Lung (tissue), 12 donors: Measurements from ENCODE around the gene CXXC5. TPM values are rescaled to one million over a fixed set of nuclear protein-coding genes. Genes with fewer than 3 reads are reported as not detected.
A peak's percentile ranks its signal among the peaks of the same experiment; 100 is the strongest.

ENCODE experiments used
- ATAC-seq: fragments of 200-7000 bp; cut with Tn5 transposase; one replicate; pipeline ENCODE4 v1.9.1; 2020; ENCODE audit warnings: moderate number of reproducible peaks; ENCODE audit not compliant: insufficient read depth, low FRiP score
- DNase-seq, 3 donors: peaks; one replicate each; pipeline ENCODE4 v3.0.0-alpha.2; 2013 to 2017
- H3K27ac ChIP-seq, 2 donors: one replicate each; pipeline ENCODE4 v1.5.1; 2013; ENCODE audit warnings: mild to moderate bottlenecking in 2 of 2, moderate library complexity in 2 of 2, control low read depth in 1 of 2, inconsistent platforms in 1 of 2, low read depth in 1 of 2, low read length in 1 of 2
- H3K27me3 ChIP-seq, 3 donors: one replicate each; pipeline ENCODE4 v1.5.1; 2013; ENCODE audit warnings: low read length in 2 of 3; ENCODE audit not compliant: control insufficient read depth in 3 of 3, insufficient read depth in 3 of 3
- H3K36me3 ChIP-seq, 4 donors: one replicate each; pipeline ENCODE4 v1.5.1; 2013; ENCODE audit warnings: low read length in 4 of 4, mild to moderate bottlenecking in 1 of 4, moderate library complexity in 1 of 4; ENCODE audit not compliant: control insufficient read depth in 4 of 4, insufficient read depth in 4 of 4
- H3K4me1 ChIP-seq, 5 donors: one replicate each; pipeline ENCODE4 v1.5.1; 2013; ENCODE audit warnings: low read length in 5 of 5, mild to moderate bottlenecking in 2 of 5, moderate library complexity in 1 of 5; ENCODE audit not compliant: control insufficient read depth in 5 of 5, insufficient read depth in 5 of 5
- H3K4me3 ChIP-seq: one replicate; pipeline ENCODE4 v1.5.1; 2013; ENCODE audit warnings: mild to moderate bottlenecking, control low read depth, moderate library complexity
- H3K9ac ChIP-seq, 2 donors: one replicate each; pipeline ENCODE4 v1.5.1; 2013; ENCODE audit warnings: low read length in 2 of 2, control low read depth in 1 of 2; ENCODE audit not compliant: insufficient read depth in 1 of 2
- H3K9me3 ChIP-seq, 4 donors: one replicate each; pipeline ENCODE4 v1.5.1; 2013; ENCODE audit warnings: low read length in 3 of 4, mild to moderate bottlenecking in 1 of 4, moderate library complexity in 1 of 4; ENCODE audit not compliant: control insufficient read depth in 4 of 4, insufficient read depth in 3 of 4
- CTCF ChIP-seq: IDR thresholded peaks from 2 replicates; pipeline ENCODE4 v1.5.1; 2012; ENCODE audit warnings: mild to moderate bottlenecking; ENCODE audit errors: control extremely low read depth, extremely low read depth
- WGBS, 2 donors: extraction: QIAGEN DNeasy Blood & Tissue Kit; methylation state at CpG; one replicate each; pipeline ENCODE4 v1.1.7; 2013; 5-methylcytosine and 5-hydroxymethylcytosine counted together
- polyA plus RNA-seq, 2 donors: library from polyadenylated mRNA; stranded (reverse); fragments of 200-250 nt; gene quantifications; one replicate each; pipeline ENCODE4 v1.2.1, GENCODE V29; 2013
- total RNA-seq, 2 donors: library from RNA; depleted of rRNA in 1 of 2; stranded (reverse); fragments of >200 nt in 1 of 2; gene quantifications; one replicate each; pipeline ENCODE4 v1.2.1, GENCODE V29; 2014 to 2021
- donor health status: control.
- donor health status: control.
- donor health status: Bipolar disorder and iron deficiency.
- donor health status: healthy.
- donor health status: DM: yes; HTN: yes; CAD: no.

CXXC5 gene
- total and polyA plus RNA-seq, 4 donors, result 20.7 to 39.8 (median 25.0) TPM

GRCh38 chr5:139641116-139642080 is 6.8 kb upstream of the CXXC5 start:
- H3K27ac ChIP-seq, result no peak overlapping the region
- DNase-seq, result no peak
- no peak for ATAC-seq

GRCh38 chr5:139642213-139642612 is 5.9 kb upstream of the CXXC5 start:
- no peak overlapping the region for H3K4me3 ChIP-seq
- no peaks in the 10 kb centered on the region for H3K27me3 ChIP-seq
- peaks cover 0 to 51% (median 13%) of the 10 kb centered on the region in 5 donors for H3K4me1 ChIP-seq
- WGBS, 2 donors, result 58 to 63% methylated on average over 7 of the region's 7 CpGs
- peak overlapping the region in 1 of 2 donors; percentile 9 for H3K27ac ChIP-seq
- no peak for TF ChIP-seq CTCF
- no peak for ATAC-seq
- no peak overlapping the region for H3K9ac ChIP-seq
- no peaks in the 10 kb centered on the region for H3K36me3 ChIP-seq
- no peaks in the 10 kb centered on the region for H3K9me3 ChIP-seq
- DNase-seq, result peak in 1 of 3 donors; percentile 10

More at GRCh38 chr5:139641116-139642080, 6.8 kb upstream of the CXXC5 start:
- Histone ChIP-seq H3K9ac (no peak overlapping the region), H3K27me3 (no peaks in the 10 kb centered on the region), H3K4me1 (peaks cover 0 to 51% (median 16%) of the 10 kb centered on the region in 5 donors), H3K9me3 (no peaks in the 10 kb centered on the region), H3K36me3 (no peaks in the 10 kb centered on the region), H3K4me3 (no peak overlapping the region)
- TF ChIP-seq CTCF, result no peak
- 83 to 87% methylated on average over 6 of the region's 6 CpGs for WGBS, 2 donors

- Histone ChIP-seq H3K27ac (peak overlapping the region in 1 of 2 donors; percentile 36), H3K4me1 (peaks cover 0 to 51% (median 17%) of the 10 kb centered on the region in 5 donors), H3K9ac (peak overlapping the region in 1 of 2 donors; percentile 3), H3K36me3 (no peaks in the 10 kb centered on the region), H3K27me3 (no peaks in the 10 kb centered on the region), H3K9me3 (no peaks in the 10 kb centered on the region), H3K4me3 (no peak overlapping the region)
- WGBS, 2 donors, result 51 to 73% methylated on average over 16 of the region's 16 CpGs
- ATAC-seq (no peak), DNase-seq (peak; percentile 42 to 75 (median 64))
- TF ChIP-seq CTCF, result no peak
Observed at GRCh38 chr5:139642891-139643871, 5.0 kb upstream of the CXXC5 start.
